Glomerular visceral epithelial cell (primary cell): ENCODE measurements around the gene COMMD1.
"Not testable (repeated sequence)": the region's sequence is repeated elsewhere in the genome, so short reads cannot be mapped to it uniquely, and the experiment has no call there.

Source experiments
- DNase-seq: peaks from one replicate; pipeline ENCODE4 v3.0.0-alpha.2; 2016; ENCODE audit errors: extremely low spot score

The COMMD1 gene

GRCh38 chr2:62074233-62074632 lies 168.8 kb downstream of the COMMD1 start:
- no peak for DNase-seq

DNA sequence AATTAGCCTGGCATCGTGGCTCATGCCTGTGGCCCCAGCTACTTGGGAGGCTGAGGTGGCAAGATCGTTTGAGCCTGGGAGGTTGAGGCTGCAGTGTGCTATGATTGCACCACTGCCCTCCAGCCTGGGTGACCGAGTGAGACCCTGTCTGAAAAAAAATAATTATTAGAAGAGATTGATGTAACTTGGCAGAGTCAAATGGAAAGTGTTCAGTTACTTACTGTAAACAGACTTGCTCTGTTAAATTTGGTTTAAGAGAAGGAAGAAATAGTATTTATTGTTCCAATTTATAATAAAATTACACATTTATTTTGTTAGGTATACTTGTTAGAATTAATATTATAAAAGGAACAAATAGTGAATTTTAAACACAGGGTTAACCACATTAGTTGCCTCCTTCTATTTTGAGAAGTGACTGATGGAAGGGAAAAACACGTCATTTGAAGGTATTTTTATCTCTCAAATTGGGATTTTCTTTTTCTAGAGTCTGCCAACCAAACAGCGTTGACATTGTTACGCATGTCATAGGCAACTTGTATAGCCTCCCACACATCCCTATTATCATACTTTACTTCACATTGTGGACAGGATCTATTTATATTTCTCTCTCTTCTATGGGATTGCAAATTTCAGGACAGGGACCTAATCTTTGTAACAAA lies 171.6 kb downstream of the COMMD1 start:
- DNase-seq: no peak

GRCh38 chr2:62084801-62085200 lies 179.3 kb downstream of the COMMD1 start:
- no peak for DNase-seq

DNA sequence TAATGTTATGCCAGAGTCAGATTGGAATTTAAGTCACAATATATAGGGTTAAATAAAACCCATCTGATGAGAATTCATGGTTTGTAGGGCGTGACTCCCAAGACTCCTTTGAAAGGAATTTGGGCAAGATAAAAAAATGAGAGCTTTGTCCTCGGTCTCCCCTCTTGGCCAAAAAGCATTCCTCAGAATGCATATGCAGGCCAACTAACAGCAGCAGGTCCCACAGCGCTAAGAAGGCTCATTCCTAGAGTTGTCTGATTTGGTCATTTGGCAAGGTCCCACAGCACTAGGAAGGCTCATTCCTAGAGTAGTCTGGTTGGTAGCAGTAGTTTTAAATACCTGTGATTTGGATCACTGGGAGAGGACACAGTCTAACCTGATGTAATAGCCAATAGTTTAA lies 184.2 kb downstream of the COMMD1 start:
- no peak for DNase-seq

GRCh38 chr2:62091471-62091870 lies 186.0 kb downstream of the COMMD1 start:
- no peak for DNase-seq

GRCh38 chr2:62099050-62099449 lies 193.6 kb downstream of the COMMD1 start:
- no peak for DNase-seq

GRCh38 chr2:62099523-62100175 lies 194.2 kb downstream of the COMMD1 start:
- no peak for DNase-seq

DNA sequence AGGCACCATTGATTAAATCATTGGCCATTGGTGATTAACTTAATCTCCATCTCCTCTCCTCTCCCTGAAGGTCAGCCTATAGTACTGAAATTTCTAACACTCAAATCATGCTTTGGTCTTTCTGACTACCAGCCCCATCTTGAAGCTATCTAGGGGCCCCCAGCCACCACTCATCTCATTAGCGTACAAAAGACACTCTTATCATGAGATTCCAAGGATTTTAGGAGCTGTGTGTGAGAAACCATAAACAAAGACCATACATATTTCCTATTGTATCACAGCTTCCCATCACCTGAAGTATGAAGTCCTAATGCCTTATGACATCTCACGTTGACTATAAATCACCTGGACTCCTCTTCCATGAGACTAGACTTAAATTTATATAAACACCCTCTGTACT lies 196.4 kb downstream of the COMMD1 start:
- DNase-seq: no peak

DNA sequence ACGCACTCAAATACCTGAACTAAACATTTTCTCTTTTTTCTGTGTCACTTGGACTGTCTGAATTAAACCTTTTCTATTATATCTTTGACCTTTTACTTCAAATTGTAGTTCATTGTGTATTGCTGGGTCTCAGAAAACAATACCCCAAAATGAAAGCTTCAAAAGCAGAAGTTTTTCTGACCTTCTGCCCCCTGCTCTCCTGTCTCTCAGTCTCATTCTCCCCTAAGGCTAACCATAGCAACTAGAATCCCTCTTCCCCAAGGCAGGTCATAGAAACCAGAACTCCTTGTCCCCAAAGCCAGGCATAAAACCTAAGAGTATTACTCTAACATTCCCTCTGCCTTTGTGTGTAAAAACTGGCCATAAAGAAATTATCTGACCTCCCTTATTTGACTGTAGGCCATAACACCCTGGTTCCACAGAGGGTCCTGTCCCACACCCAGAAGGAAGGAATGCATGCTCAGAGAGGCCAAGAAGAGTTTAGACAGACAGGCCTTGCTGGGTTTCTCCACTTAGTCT lies 197.0 kb downstream of the COMMD1 start:
- DNase-seq: no peak

- DNase-seq: no peak
These were observed 204.1 kb downstream of the COMMD1 start for GRCh38 chr2:62109554-62109953.

DNA sequence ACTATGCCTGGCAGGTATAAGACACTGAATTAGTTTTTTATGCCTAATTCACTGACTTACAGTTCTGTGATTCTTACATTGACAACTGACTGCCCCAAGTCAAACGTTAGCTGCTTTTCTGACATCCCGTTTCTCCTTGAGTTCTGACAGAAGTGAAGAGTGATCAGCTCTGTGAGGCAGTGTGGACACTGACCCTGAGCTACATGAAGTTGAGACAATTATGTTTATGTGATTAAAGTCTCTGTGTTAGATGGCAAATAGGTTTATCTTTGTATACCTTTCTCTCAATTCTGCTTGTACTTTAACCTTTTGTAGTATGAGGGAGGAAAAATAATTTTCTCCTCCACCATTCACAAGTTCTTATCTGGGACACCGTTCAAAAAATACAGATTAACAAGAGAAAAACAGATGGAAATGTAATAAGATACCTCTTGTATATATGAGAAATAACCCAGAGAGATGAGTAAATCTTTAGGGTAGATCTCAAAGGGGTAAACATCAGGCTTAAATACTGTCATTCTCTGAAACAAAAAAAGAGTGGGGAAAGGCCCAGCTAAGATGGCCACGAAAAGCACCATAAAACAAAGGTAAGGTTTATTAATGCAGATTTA lies 205.0 kb downstream of the COMMD1 start:
- DNase-seq: no peak

DNA sequence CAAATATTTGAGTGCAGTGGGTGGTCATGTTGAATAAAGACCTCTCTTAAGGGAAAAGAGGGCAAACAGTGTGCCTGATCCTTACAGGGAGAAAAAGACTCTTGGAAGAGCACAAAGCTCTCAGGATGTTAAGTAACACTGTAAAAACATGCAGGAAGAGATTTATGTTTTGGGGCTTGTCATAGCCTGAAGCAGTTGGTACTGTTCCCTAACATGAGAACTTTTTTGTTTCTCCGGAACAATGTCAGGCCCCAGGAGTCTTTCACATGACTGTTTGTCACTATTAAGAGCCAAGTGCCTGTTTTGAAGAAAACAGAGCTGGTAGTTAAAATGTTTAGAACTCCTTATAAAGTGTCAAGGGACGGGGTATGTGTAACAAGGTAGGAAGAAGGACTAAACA lies 206.7 kb downstream of the COMMD1 start:
- DNase-seq: no peak

DNA sequence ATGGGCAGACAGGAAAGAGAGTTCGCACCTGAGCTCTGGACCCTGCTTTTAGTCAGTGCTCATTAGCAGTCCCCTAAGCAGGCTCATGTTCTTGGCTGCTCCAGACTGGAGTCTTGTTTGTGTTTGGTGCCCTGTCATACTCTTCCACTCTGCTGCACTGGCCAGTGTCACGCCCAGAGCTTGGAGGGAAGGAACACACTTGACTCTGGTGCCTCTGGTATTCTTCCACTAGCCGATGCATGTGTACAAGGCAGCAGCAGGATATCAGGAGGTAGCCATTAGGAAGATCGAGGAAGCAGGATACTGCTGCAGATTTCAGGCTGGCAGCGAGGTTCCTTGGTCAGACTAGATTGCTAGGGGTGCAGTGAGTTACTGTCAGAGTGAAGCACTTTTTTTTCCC lies 209.1 kb downstream of the COMMD1 start:
- DNase-seq: no peak

GRCh38 chr2:62116983-62117382 lies 211.5 kb downstream of the COMMD1 start:
- no peak for DNase-seq

- DNase-seq: no peak
These were observed 212.7 kb downstream of the COMMD1 start for GRCh38 chr2:62118160-62118559.

DNA sequence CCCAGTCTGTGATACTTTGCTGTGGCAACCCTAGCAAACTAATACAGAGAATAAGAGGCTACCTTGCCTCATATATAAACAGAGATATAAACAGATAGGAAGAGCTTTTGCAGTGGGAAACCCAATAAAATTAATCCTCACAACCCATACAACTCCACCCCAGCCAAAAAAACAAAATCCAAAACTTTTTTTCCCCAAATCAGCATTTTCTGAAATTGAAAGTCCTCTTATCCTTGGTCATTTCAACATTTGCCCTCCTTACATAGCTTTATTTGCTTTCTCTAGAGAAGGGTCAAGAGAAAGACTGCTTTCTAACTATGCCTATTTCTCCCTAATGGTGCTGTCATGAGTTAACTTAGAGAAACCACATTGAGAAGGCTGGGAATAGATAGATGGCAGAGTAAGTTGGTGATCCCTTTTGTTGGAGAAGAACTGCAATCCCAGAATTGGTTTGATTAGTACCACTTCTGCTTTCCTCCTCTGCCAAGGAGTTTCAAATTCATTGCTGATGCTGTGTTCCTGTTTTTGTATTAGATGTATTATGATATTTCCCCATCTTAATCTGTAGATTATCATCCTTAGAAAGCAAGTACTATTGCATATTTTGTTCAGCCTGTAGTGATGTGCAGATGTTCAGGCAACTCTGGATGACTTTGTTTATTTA lies 214.0 kb downstream of the COMMD1 start:
- DNase-seq: no peak

- DNase-seq: not testable (repeated sequence)
These were observed 220.8 kb downstream of the COMMD1 start for GRCh38 chr2:62126239-62126638.

GRCh38 chr2:62133320-62133823 lies 227.9 kb downstream of the COMMD1 start:
- no peak for DNase-seq

- DNase-seq: no peak
These were observed 231.7 kb downstream of the COMMD1 start for GRCh38 chr2:62136956-62137830.

DNA sequence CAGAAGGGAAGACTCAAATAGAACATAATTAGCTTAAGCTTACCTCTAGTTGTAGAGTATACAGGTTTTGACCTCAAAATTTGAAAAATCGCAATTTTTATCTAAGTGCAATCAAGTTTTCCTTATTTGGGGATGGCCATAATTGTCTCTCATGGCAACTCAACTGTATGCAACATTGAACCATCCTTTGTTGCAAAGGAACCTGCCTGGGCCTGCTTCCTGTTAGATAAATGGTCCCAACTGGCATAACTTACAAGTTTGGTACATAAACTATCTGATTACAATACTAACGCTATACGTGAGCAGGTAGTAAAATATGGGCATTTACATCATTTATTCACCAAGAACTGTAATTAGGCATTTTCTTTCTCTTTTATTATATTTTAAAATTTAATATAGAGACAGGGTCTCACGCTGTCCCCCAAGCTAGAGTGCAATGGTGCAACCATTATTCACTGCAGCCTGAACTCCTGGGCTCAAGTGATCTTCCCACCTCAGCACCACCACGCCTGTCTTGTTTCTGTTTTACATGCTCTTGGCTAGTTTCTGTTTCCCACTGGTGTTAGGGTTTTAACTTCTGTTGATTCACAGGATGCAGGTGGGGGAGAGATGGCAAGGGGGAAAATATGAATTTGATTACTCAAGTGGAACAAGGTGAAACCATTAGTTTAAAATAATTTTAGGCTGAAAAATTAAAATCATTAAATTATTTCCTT lies 235.1 kb downstream of the COMMD1 start:
- no peak for DNase-seq
